Activated CD4-positive, alpha-beta T cell treated with anti-CD3 and anti-CD28 coated beads for 24 hours (primary cell): ENCODE data around the gene PI4KA.
"Not testable (repeated sequence)": the region's sequence is repeated elsewhere in the genome, so short reads cannot be mapped to it uniquely, and the experiment has no call there.

Experiments
- DNase-seq, 2 donors: peaks; one replicate each; pipeline ENCODE4 v3.0.0-alpha.2; 2020; ENCODE audit warnings: low read depth in 2 of 2

PI4KA gene

GRCh38 chr22:20695205-20695604 is 163.4 kb downstream of the PI4KA start:
- not testable (repeated sequence) for DNase-seq

GRCh38 chr22:20694256-20694655 is 164.4 kb downstream of the PI4KA start:
- not testable (repeated sequence) for DNase-seq

GRCh38 chr22:20692926-20693325 is 165.7 kb downstream of the PI4KA start:
- not testable (repeated sequence) for DNase-seq

- DNase-seq, result not testable (repeated sequence)
These were observed 167.9 kb downstream of the PI4KA start for GRCh38 chr22:20690586-20691317.

- DNase-seq, result not testable (repeated sequence)
These were observed 171.0 kb downstream of the PI4KA start for GRCh38 chr22:20687356-20688172.

- not testable (repeated sequence) for DNase-seq
These were observed 172.8 kb downstream of the PI4KA start for GRCh38 chr22:20685764-20686163.

- DNase-seq, result not testable (repeated sequence)
These were observed 179.7 kb downstream of the PI4KA start for GRCh38 chr22:20678792-20679435.

- DNase-seq, result no peak
These were observed 180.8 kb downstream of the PI4KA start for GRCh38 chr22:20677684-20678242.

GRCh38 chr22:20675613-20676012 is 183.0 kb downstream of the PI4KA start:
- not testable (repeated sequence) for DNase-seq

GRCh38 chr22:20674998-20675397 is 183.6 kb downstream of the PI4KA start:
- DNase-seq, result no peak

GRCh38 chr22:20673295-20674195 is 185.1 kb downstream of the PI4KA start:
- no peak for DNase-seq

- DNase-seq, result no peak
These were observed 185.9 kb downstream of the PI4KA start for GRCh38 chr22:20672732-20673131.

GRCh38 chr22:20672082-20672424 is 186.6 kb downstream of the PI4KA start:
- no peak for DNase-seq

- DNase-seq, result no peak
These were observed 187.1 kb downstream of the PI4KA start for GRCh38 chr22:20671409-20672081.

- not testable (repeated sequence) for DNase-seq
These were observed 188.0 kb downstream of the PI4KA start for GRCh38 chr22:20670457-20671261.

GRCh38 chr22:20669884-20670283 is 188.7 kb downstream of the PI4KA start:
- not testable (repeated sequence) for DNase-seq

- not testable (repeated sequence) for DNase-seq
These were observed 189.1 kb downstream of the PI4KA start for GRCh38 chr22:20669471-20669870.

- not testable (repeated sequence) for DNase-seq
These were observed 189.8 kb downstream of the PI4KA start for GRCh38 chr22:20668769-20669168.

- DNase-seq, result not testable (repeated sequence)
These were observed 190.4 kb downstream of the PI4KA start for GRCh38 chr22:20668226-20668625.

GRCh38 chr22:20667548-20667947 is 191.1 kb downstream of the PI4KA start:
- not testable (repeated sequence) for DNase-seq
